ENCODE data around the gene CDH13.

- TF ChIP-seq EP300 (IDR thresholded peaks at IDR 0.05) (no peak), POLR2A (IDR thresholded peaks at IDR 0.05) (no peak)
Observed at GRCh38 chr16:82667437-82667836, 40.7 kb downstream of the CDH13 start.
